ENCODE measurements around the gene SLC45A1. TPM values are rescaled to one million over a fixed set of nuclear protein-coding genes. Genes with fewer than 3 reads are reported as not detected.

SLC45A1 gene
- total and polyA plus RNA-seq, 9 of the 15 experiments (the other 6 are each of a cell fraction or from before 2014, with no cell fraction given), result not detected

- peak; percentile 74 for ATAC-seq
- POLR2A ChIA-PET, result interaction anchor here (0.7 kb wide), 1 partner anchor 105 kb away, joined by 4 read pairs; no protein-coding TSS in a partner anchor
These were observed 41.6 kb upstream of the SLC45A1 start for GRCh38 chr1:8276173-8276914.

More at GRCh38 chr1:8276173-8276914, 41.6 kb upstream of the SLC45A1 start:
- WGBS (ENCODE audit: insufficient coverage, low coverage, missing lambda C conversion rate), result 5% methylated on average over 19 of the region's 21 CpGs
- TF ChIP-seq KLF1 (tag; IDR thresholded peaks at IDR 0.05) (peak; percentile 23; the same call in 1 of the 2 replicates), SMARCA4 (IDR thresholded peaks at IDR 0.05) (no peak), MGA (IDR thresholded peaks at IDR 0.05) (peak; percentile 56), ZNF444 (CRISPR knock-in tag; IDR thresholded peaks at IDR 0.05) (no peak), L3MBTL2 (IDR thresholded peaks at IDR 0.05) (peak; percentile 66; the same call in 1 of the 2 replicates), ZNF134 (CRISPR knock-in tag; conservative IDR thresholded peaks at IDR 0.05) (peak; percentile 90), E2F6 (IDR thresholded peaks at IDR 0.05; ENCODE audit: borderline replicate concordance in 1 of 2, extremely low read depth in 1 of 2, insufficient read depth in 1 of 2, insufficient read length in 1 of 2, low read depth in 1 of 2, low read length in 1 of 2, poor library complexity in 1 of 2, severe bottlenecking in 1 of 2) (peak in 1 of 2 experiments; percentile 48)
- Histone ChIP-seq H4K20me1 (replicated peaks; ENCODE audit: control insufficient read depth, insufficient read depth, low read length) (no peaks in the 10 kb centered on the region; the same call in 1 of the 2 replicates), H3K4me2 (ENCODE audit: insufficient read depth, low read length) (no peak overlapping the region), H3K27ac (ENCODE audit: extremely low read depth, low read depth, low read length) (no peak overlapping the region), H3K4me3 (no peak overlapping the region), H3K9me3 (replicated peaks; ENCODE audit: control insufficient read depth, insufficient read depth, low read depth, low read length) (no peaks in the 10 kb centered on the region), H2AFZ (ENCODE audit: low read depth, low read length) (no peak overlapping the region), H3K36me3 (ENCODE audit: control insufficient read depth, insufficient read depth, low read length) (no peaks in the 10 kb centered on the region), H3K4me1 (replicated peaks in 1 of 2; ENCODE audit: control insufficient read depth in 2 of 2, insufficient read depth in 2 of 2, low read length in 2 of 2) (peaks cover 0 to 4% of the 10 kb centered on the region in 2 experiments; a peak in 1 of 5 replicates), H3K9ac (ENCODE audit: insufficient read depth in 1 of 2, low read depth in 2 of 2, low read length in 2 of 2) (no peak overlapping the region), H3K79me2 (ENCODE audit: control insufficient read depth, insufficient read depth, low read length) (no peaks in the 10 kb centered on the region), H3K9me1 (ENCODE audit: control insufficient read depth, insufficient read depth, low read length) (no peaks in the 10 kb centered on the region), H3K27me3 (ENCODE audit: control insufficient read depth in 2 of 2, insufficient read depth in 2 of 2, low read length in 2 of 2) (peaks cover 12 to 50% of the 10 kb centered on the region in 2 experiments)
- intact Hi-C loops (cut with micrococcal nuclease) (no loop called here), in situ Hi-C loops (cut with MboI) (no loop called here)
- CTCF ChIA-PET (ENCODE audit: low intra/inter-chr PET ratio), result no interaction called here
- FAIRE-seq (no peak), DNase-seq (ENCODE audit: extremely low read depth in 1 of 4, low spot score in 3 of 4) (peak in 1 of 4 experiments; percentile 13)
- no TSS peak for BruUV-seq (replicated peaks)

Measured in K562 (cell line).